Hepatocyte (in vitro differentiated cells): ENCODE data around the gene IRAK1.

Source experiments
- CTCF ChIP-seq: fragments of 200-600 bp; sonication (generic); IDR thresholded peaks from 2 replicates; pipeline ENCODE4 v1.5.1; 2016; ENCODE audit warnings: antibody characterized with exemption, mild to moderate bottlenecking; ENCODE audit not compliant: poor library complexity
- EZH2 ChIP-seq: fragments of 200-600 bp; sonication (generic); IDR thresholded peaks from 2 replicates; pipeline ENCODE4 v1.6.1; 2016; ENCODE audit warnings: antibody characterized with exemption, mild to moderate bottlenecking, borderline replicate concordance

GRCh38 chrX:153974726-153975286 lies 44.9 kb downstream of the IRAK1 start:
- TF ChIP-seq CTCF (no peak), EZH2 (no peak)
